ENCODE measurements around the gene NCR1.
"Not testable (repeated sequence)": the region's sequence is repeated elsewhere in the genome, so short reads cannot be mapped to it uniquely, and the experiment has no call there.

Gene NCR1, protein sequence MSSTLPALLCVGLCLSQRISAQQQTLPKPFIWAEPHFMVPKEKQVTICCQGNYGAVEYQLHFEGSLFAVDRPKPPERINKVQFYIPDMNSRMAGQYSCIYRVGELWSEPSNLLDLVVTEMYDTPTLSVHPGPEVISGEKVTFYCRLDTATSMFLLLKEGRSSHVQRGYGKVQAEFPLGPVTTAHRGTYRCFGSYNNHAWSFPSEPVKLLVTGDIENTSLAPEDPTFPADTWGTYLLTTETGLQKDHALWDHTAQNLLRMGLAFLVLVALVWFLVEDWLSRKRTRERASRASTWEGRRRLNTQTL

DNA sequence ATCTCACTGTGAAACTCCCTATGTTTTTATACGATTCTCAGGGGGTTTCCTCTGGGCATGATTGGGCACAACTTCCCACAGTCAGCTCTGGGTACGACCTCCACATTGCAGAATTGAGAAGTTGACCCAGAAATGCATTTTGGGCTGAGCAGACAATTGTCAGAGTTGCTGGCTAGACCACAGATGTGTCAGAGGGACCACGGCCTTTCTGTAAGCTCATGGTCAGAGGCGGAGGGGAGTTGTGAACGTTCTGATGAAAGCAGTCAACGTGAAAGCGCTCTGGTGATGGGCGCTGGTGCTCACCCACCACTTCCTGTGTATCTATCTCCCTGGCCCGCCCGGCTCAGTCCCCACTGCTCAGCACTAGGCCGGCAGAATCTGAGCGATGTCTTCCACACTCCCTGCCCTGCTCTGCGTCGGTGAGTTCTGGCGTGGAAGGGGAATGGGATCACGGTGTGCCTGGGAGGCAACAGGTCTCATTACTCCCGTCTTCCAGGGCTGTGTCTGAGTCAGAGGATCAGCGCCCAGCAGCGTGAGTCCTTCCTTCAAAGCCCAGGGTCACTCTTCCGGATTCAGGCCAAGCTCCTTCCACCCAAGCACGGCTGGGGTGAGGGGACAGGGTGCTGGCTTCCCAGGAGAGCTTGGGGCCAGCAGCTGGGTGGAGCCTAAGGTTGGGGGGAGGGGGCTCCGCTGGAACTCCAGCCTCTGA is at the start of gene NCR1:
Gene NCR1, plus strand, starts transcription at position 346 of the 709 bp plus-strand sequence. Its CDS starts 40 bp downstream, at position 386.
- no peak for DNase-seq

DNA sequence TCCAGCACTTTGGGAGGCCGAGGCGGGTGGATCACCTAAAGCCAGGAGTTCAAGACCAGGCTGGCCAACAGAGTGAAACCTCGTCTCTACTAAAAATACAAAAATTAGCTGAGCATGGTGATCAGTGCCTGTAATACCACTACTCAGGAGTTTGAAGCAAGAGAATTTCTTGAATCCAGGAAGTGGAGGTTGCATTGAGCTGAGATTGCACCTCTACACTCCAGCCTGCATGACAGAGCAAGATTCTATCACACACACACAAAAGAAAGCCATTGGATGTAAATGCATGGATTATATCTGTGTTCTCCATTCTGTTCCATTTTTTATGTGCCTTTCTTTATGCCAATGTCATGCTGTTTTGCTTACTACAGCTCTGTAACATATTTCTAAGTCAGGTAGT is 47.5 kb upstream of the NCR1 start:
- DNase-seq: not testable (repeated sequence)

DNA sequence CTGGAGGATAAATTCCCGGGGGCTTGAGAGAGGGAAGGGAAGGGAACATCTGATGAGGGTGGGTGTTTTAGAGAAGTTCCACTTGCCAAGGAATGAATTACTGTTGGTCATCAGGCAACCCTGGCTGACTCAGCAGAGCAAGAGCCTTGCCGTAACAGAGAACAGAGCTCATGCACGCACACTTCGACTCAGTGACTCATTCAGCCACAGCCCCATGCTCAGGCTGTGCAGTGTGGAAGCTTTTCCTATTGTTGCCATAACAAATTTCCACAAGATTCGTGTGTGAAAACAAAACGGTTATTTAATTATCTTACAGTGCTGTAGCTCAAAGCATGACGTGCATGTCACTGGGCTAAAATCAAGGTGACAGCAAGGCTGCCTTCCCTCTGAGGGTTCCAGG is 46.5 kb upstream of the NCR1 start:
- not testable (repeated sequence) for DNase-seq

DNA sequence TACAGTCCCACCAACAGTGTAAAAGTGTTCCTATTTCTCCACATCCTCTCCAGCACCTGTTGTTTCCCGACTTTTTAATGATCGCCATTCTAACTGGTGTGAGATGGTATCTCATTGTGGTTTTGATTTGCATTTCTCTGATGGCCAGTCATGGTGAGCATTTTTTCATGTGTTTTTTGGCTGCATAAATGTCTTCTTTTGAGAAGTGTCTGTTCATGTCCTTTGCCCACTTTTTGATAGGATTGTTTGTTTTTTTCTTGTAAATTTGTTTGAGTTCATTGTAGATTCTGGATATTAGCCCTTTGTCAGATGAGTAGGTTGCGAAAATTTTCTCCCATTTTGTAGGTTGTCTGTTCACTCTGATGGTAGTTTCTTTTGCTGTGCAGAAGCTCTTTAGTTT is 42.5 kb upstream of the NCR1 start:
- DNase-seq: not testable (repeated sequence)

GRCh38 chr19:54871696-54872095 is 34.3 kb upstream of the NCR1 start:
- no peak for DNase-seq

GRCh38 chr19:54873990-54874389 is 32.0 kb upstream of the NCR1 start, which contains the start of gene FCAR:
FCAR (plus strand) TSS chr19:54874235; CDS start chr19:54874290, 55 bp downstream.
- DNase-seq: no peak

GRCh38 chr19:54875506-54875905 is 30.4 kb upstream of the NCR1 start:
- no peak for DNase-seq

- DNase-seq: no peak
Observed at GRCh38 chr19:54877471-54877870, 28.5 kb upstream of the NCR1 start.

DNA sequence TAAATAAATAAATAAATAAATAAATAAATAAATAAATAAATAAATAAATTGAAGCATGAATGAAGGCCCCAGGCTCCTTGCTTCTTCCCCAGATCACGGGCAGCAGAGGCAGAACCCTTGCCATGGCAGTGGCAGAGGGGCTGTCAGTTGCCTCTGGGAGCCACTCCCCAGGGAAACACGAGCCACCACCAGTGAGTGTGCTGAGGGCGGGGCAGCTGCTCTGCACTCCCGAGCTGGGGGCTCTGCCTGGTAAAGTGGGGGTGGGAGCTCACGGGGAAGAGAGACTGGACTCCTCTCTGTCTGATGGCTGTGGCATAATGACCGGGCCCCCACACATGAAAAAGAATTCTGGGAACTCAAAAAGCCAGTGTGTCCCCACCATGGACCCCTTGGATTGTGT is 24.1 kb upstream of the NCR1 start:
- no peak for DNase-seq

DNA sequence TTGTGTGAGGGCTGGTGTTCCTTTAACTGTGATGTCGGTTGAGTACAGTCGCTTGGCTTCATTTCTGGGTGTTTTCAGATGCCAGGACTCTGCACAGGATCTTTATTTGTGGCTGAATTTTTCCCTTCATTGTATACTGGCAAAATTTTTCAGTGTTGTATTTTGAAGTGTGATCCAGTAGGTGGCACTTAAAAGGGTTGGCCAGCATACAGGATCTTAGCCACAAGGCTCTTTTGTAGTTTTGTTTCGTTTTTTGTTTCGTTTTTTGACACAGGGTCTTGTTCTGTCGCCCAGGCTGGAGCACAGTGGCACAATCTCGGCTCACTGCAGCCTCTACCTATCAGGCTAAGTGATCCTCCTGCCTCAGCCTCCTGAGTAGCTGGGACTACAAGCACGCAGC is 23.2 kb upstream of the NCR1 start:
- DNase-seq: no peak

DNA sequence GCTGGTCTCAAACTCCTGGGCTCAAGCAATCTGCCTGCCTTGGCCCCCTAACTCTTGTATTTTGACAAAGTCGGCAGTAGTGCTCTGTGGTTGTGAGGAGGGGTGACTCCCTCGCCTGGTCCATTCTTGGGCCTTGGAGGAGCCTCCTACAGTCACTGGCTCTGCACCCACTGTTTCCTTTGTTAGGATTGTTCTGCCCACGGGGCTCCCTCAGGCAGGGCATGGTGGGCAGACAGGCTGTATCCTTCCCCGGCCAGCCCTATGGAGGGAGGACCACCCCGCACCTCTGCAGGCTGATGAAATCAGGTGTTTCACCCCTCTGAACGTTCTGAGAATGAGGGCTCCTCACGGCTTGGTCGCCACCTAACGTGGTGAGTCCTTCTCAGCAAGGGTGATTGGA is 22.7 kb upstream of the NCR1 start:
- DNase-seq: no peak

GRCh38 chr19:54888239-54888638 is 17.7 kb upstream of the NCR1 start:
- DNase-seq: no peak

- DNase-seq: no peak
Observed at GRCh38 chr19:54889566-54889965, 16.4 kb upstream of the NCR1 start.

DNA sequence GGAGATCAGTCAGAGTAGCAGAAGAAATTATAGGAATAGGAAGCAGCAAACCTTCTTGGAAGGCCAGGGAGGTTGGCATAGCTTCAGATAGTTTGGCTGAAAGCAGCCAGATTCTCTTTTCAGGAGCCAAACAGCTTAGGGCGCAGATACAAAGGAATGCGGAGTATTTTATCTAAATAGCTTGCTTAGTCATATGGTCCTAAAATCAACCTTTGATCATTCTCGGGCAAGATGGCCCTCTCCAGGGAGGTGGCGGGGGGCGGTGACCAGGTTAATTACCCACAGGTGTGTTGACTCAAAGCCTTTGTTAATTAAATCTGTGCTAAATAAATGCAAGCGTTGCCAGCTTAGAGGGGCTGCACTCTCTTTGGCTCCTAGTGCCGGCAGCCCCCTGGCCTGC is 12.5 kb upstream of the NCR1 start:
- DNase-seq: no peak

DNA sequence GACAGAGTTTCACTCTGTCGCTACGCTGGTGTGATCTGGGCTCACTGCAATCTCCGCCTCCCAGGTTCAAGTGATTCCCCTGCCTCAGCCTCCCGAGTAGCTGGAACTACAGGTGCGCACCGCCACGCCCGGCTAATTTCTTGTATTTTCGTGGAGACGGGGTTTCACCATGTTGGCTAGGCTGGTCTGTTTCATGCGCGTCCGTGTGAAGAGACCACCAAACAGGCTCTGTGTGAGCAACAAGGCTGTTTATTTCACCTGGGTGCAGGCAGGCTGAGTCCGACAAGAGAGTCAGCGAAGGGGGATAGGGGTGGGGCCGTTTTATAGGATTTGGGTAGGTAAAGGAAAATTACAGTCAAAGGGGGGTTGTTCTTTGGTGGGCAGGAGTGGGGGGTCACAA is 11.8 kb upstream of the NCR1 start:
- DNase-seq: not testable (repeated sequence)

DNA sequence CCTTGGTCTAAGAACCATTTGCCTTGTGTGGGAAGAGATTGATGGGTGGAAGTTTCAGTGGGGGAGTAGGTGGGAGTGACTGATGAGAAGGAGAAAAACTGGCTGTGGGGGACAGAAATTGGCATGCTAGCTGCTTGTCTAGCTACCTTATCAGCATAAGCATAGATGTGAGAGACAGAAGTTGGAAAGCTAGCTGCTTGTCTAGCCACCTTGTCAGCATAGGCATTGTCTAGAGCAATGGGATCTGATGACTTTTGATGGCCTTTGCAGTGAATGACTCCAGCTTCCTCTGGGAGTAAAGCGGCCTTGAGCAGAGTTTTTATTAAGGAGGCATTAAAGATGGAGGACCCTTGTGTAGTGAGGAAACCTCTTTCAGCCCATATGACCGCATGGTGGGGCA is 9.9 kb upstream of the NCR1 start:
- DNase-seq: no peak

DNA sequence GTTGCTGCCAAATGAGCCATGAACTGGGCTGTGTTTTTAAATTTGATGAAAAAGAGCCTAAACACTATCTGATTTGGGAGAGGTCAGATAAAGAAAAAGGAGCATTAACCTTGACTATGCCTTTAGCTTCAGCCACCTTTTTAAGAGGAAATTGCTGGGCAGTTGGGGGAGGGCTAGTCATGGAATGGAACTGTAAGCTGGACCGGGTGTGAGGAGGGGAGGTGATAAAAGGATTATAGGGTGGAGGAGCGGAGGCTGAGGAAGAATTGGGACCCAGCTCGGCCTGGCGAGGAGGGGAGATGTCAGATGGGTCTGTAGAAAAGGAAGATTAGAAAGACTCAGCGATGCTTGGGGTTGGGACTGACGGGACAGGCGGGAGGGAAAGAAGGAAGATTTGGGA is 7.3 kb upstream of the NCR1 start:
- DNase-seq: not testable (repeated sequence)

DNA sequence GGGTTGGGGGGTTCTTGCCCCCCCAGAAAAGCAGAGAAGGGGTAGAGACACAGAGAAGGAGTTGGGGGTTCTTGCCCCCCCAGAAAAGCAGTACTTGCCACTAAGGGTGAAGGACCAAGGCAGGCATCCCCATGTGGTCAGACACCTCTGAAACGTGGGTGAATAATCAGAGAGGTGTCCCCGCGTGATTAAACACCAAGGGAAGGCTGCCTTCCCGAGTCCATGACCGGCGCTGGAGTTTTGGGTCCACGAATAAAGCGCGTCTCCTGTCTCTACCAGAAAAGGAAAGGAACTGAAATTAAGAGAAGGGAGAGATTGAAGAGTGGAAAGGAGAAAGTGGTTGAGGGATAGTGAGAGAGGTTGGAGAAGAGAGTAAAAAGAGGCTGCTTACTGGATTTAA is 6.3 kb upstream of the NCR1 start:
- DNase-seq: not testable (repeated sequence)

DNA sequence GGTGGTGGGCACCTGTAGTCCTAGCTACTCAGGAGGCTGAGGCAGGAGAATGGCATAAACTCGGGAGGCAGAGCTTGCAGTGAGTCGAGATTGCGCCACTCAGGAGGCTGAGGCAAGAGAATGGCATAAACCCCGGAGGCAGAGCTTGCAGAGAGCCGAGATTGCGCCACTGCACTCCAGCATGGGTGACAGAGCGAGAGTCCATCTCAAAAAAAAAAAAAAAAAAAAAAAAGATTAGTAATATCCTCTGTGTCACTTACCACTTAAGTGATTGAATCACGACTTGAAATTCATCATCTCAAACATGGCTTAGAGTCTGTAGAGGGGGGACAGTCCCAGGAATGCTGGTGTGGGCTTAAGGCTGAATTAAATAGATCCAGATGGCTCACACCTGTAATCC is 4.8 kb upstream of the NCR1 start:
- not testable (repeated sequence) for DNase-seq

DNA sequence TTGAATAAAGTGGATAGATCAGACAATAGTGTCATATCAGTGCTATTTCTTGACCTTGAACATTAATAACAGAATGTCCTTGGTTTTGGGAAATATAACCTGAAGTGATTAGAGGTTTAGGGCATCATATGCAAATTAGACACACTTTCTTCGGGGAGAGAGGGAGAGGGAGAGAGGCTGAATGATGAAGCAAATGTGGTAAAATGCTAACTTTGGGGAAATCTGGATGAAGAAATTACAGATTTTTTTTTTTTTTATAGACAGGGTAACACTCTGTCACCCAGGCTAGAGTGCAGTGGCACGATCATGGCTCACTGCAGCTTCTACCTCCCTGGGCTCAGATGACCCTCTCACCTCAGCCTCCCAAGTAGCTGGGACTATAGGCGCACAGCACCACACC is 3.9 kb upstream of the NCR1 start:
- no peak for DNase-seq

GRCh38 chr19:54903303-54903702 is 2.6 kb upstream of the NCR1 start:
- DNase-seq: no peak

DNA sequence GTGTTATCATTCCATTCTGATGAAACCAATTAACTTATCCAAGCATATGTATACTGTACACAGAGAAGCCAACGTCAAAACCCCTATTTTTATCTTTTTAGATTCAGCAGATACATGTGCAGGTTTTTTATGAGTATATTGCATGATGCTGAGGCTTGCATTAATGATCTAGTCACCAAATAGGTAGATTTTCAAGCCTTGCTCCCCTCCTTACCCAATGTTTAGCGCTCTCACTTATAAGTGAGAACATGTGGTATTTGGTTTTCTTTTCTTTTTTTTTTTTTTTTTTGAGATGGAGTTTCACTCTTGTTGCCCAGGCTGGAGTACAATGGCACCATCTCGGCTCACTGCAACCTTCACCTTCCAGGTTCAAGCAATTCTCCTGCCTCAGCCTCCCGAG is 1.7 kb upstream of the NCR1 start:
- not testable (repeated sequence) for DNase-seq

DNA sequence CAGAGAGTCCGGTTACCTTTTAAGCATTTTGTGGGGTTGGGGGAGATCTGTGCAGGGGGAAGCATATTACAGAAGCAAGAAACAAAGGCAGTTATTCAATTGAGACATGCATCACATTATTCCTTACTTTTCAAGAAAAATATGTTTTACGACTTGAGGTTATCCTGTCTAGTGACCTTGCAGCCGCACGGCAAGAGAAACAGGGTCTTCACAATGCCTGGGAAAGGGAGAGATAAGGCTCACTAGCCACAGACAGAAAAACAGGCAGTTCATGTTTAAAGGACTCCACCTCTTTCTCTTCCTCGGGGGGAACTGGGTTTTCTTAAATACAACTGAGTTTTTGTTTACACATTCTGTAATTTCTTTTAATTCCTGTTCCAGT is 536 bp upstream of the NCR1 start:
- DNase-seq: no peak

DNA sequence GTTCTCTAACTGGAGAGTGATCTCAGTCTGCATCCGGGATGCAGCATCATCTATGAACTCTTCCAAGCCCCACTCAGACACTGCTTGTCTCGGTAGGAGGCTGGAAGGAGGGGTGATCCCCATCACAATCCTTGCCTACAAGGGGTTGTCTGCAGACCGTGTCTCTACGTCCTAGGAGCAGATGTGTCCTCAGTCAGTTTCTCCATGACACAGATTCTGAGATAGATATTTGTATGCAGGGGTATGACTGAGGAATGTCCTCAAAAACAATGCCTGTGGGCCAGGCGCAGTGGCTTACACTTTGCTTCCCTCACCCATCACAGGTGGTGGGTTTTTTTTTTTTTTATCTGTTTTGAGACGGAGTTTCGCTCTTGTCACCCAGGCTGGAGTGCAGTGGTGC is 871 bp downstream of the NCR1 start:
- DNase-seq: no peak

DNA sequence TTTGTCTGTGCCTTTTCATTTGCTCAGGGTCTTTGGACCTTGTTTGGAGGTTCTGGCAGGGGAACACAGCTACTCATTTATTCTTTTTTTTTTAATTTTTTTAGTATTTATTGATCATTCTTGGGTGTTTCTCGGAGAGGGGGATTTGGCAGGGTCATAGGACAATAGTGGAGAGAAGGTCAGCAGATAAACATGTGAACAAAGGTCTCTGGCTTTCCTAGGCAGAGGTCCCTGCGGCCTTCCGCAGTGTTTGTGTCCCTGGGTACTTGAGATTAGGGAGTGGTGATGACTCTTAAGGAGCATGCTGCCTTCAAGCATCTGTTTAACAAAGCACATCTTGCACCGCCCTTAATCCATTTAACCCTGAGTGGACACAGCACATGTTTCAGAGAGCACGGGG is 2.0 kb downstream of the NCR1 start:
- not testable (repeated sequence) for DNase-seq
